Neural progenitor cell (in vitro differentiated cells): ENCODE measurements around the gene YAP1. TPM values are rescaled to one million over a fixed set of nuclear protein-coding genes. Genes with fewer than 3 reads are reported as not detected.

Source experiments
- DNase-seq: peaks from one replicate; pipeline ENCODE4 v3.0.0-alpha.2; 2016; ENCODE audit warnings: low spot score
- H2AFZ ChIP-seq: fragments of 200-600 bp; sonication (generic); replicated peaks from 2 replicates; pipeline ENCODE4 v1.6.1; 2016; ENCODE audit warnings: antibody characterized with exemption
- H3F3A ChIP-seq: fragments of 200-600 bp; sonication (generic); 2 replicates; pipeline ENCODE4 v1.6.1; 2016; ENCODE audit warnings: antibody characterized with exemption, low read depth
- H3K27ac ChIP-seq: fragments of 200-600 bp; sonication (generic); 2 replicates; pipeline ENCODE4 v1.5.1; 2016; ENCODE audit warnings: mild to moderate bottlenecking
- H3K27me3 ChIP-seq: fragments of 200-600 bp; sonication (generic); 2 replicates; pipeline ENCODE4 v1.6.1; 2016; ENCODE audit warnings: mild to moderate bottlenecking, moderate library complexity
- H3K36me3 ChIP-seq: fragments of 200-600 bp; sonication (generic); 2 replicates; pipeline ENCODE4 v1.5.1; 2016
- H3K4me1 ChIP-seq: fragments of 200-600 bp; sonication (generic); 2 replicates; pipeline ENCODE4 v1.6.1; 2016; ENCODE audit warnings: mixed run types
- H3K4me2 ChIP-seq: fragments of 200-600 bp; sonication (generic); 2 replicates; pipeline ENCODE4 v1.6.1; 2016
- H3K4me3 ChIP-seq: fragments of 200-600 bp; sonication (generic); 2 replicates; pipeline ENCODE4 v1.5.1; 2016
- H3K79me2 ChIP-seq: fragments of 200-600 bp; sonication (generic); 2 replicates; pipeline ENCODE4 v1.6.1; 2016; ENCODE audit warnings: low read depth
- H3K9ac ChIP-seq: fragments of 200-600 bp; sonication (generic); 2 replicates; pipeline ENCODE4 v1.6.1; 2016
- H3K9me3 ChIP-seq: fragments of 200-600 bp; sonication (generic); 2 replicates; pipeline ENCODE4 v1.5.1; 2016; ENCODE audit warnings: low read depth
- H4K20me1 ChIP-seq: fragments of 200-600 bp; sonication (generic); 2 replicates; pipeline ENCODE4 v1.6.1; 2016; ENCODE audit warnings: low read depth
- H3K27ac Mint-ChIP-seq: 3 replicates; pipeline ENCODE4 v1.8.0; 2021; ENCODE audit warnings: mixed read lengths
- H3K27me3 Mint-ChIP-seq: 2 replicates; pipeline ENCODE4 v1.8.0; 2022; ENCODE audit warnings: low read depth, mild to moderate bottlenecking, inconsistent platforms, moderate library complexity, mixed read lengths; ENCODE audit not compliant: insufficient read depth
- H3K36me3 Mint-ChIP-seq: 3 replicates; pipeline ENCODE4 v1.8.0; 2021; ENCODE audit warnings: mixed read lengths
- H3K4me1 Mint-ChIP-seq: 3 replicates; pipeline ENCODE4 v1.8.0; 2021; ENCODE audit warnings: mixed read lengths
- H3K4me3 Mint-ChIP-seq: 3 replicates; pipeline ENCODE4 v1.8.0; 2021; ENCODE audit warnings: mild to moderate bottlenecking, moderate library complexity, mixed read lengths
- H3K9me3 Mint-ChIP-seq: 3 replicates; pipeline ENCODE4 v1.8.0; 2020; ENCODE audit warnings: mixed read lengths
- EZH2 ChIP-seq: fragments of 200-600 bp; sonication (generic); IDR thresholded peaks from 2 replicates; pipeline ENCODE4 v1.6.1; 2017; ENCODE audit warnings: antibody characterized with exemption, mild to moderate bottlenecking, moderate library complexity
- EZH2phosphoT487 ChIP-seq: fragments of 200-600 bp; sonication (generic); IDR thresholded peaks from 2 replicates; pipeline ENCODE4 v1.6.1; 2017; ENCODE audit warnings: antibody characterized with exemption
- total RNA-seq: library from RNA; depleted of rRNA; stranded (reverse); fragments of >200 nt; gene quantifications from 2 replicates; pipeline ENCODE4 v1.2.3, GENCODE V29; 2015; ENCODE audit warnings: low replicate concordance
- TF ChIP-seq, protein P1 (sequence below): fragments of 200-600 bp; sonication (generic); IDR thresholded peaks from 2 replicates; pipeline ENCODE4 v1.5.1; 2017; ENCODE audit warnings: antibody characterized with exemption, mild to moderate bottlenecking

Gene YAP1
- total RNA-seq: 59.9 and 91.4 TPM in 2 replicates

DNA sequence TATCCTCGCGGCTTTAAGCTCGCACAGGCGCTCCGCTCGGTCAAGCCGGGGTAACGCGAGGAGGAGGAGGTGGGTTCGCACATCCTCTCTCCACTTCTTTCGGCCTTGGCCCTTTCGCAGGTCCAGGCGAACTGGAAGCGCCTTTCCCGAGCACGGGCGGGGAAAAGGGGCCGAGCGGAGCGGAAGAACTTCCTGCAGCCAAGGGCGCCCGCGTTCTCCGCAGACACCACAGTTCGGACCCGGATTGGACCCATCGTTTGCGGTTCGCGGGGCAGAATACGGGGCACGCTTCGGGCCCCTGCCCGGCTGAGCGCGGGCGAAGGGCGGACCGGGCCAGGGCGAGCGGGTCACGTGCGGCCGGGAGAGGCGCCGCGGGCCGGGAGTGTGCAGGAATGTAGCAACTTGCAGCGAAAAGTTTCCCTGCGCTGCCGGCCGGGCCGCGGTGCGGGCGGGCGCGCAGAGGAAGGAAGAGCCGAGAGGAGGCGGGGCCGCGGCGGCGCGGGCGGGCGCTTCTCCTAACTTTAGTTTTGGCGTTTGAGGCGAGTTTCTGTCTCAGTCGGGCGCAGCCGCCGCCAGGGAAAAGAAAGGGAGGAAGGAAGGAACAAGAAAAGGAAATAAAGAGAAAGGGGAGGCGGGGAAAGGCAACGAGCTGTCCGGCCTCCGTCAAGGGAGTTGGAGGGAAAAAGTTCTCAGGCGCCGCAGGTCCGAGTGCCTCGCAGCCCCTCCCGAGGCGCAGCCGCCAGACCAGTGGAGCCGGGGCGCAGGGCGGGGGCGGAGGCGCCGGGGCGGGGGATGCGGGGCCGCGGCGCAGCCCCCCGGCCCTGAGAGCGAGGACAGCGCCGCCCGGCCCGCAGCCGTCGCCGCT, at the start of gene YAP1:
YAP1 (plus strand) TSS at position 552 of the 865 bp plus-strand sequence. CDS start 402 bp downstream, outside the sequence.
- Histone ChIP-seq H3K79me2 (peaks cover 51% of the 10 kb centered on the region), H3K27ac (peak within 1 kb of the TSS; percentile 92), H3K27me3 (peaks cover 10% of the 10 kb centered on the region), H3K4me3 (peak within 1 kb of the TSS; percentile 79), H3F3A (peaks cover 35% of the 10 kb centered on the region), H3K9ac (peak within 1 kb of the TSS; percentile 63), H3K36me3 (peaks cover 4% of the 10 kb centered on the region), H3K4me2 (peak within 1 kb of the TSS; percentile 85), H3K4me1 (peaks cover 33% of the 10 kb centered on the region), H4K20me1 (peaks cover 23% of the 10 kb centered on the region), H3K9me3 (no peaks in the 10 kb centered on the region), H2AFZ (peak within 1 kb of the TSS; percentile 94)
- Mint-ChIP-seq H3K27me3 (peaks cover 5% of the 10 kb centered on the region), H3K36me3 (peaks cover 2% of the 10 kb centered on the region), H3K27ac (peak within 1 kb of the TSS; percentile 100), H3K4me3 (peak within 1 kb of the TSS; percentile 99), H3K4me1 (peaks cover 38% of the 10 kb centered on the region), H3K9me3 (peaks cover 2% of the 10 kb centered on the region)
- TF ChIP-seq EZH2 (peak; percentile 36), EZH2phosphoT487 (no peak)
- peak; percentile 95 for DNase-seq

- Mint-ChIP-seq H3K27me3 (no peaks in the 10 kb centered on the region), H3K9me3 (peaks cover 2% of the 10 kb centered on the region), H3K4me3 (no peak overlapping the region), H3K4me1 (no peaks in the 10 kb centered on the region), H3K36me3 (no peaks in the 10 kb centered on the region), H3K27ac (no peak overlapping the region)
- Histone ChIP-seq H2AFZ (no peak overlapping the region), H3K4me1 (no peaks in the 10 kb centered on the region), H3K9ac (no peak overlapping the region), H3K79me2 (no peaks in the 10 kb centered on the region), H3K4me3 (no peak overlapping the region), H3F3A (no peaks in the 10 kb centered on the region), H3K27ac (no peak overlapping the region), H3K9me3 (no peaks in the 10 kb centered on the region), H4K20me1 (no peaks in the 10 kb centered on the region), H3K4me2 (no peak overlapping the region), H3K27me3 (no peaks in the 10 kb centered on the region), H3K36me3 (no peaks in the 10 kb centered on the region)
- peak; percentile 35 for DNase-seq
- TF ChIP-seq, protein P1, sequence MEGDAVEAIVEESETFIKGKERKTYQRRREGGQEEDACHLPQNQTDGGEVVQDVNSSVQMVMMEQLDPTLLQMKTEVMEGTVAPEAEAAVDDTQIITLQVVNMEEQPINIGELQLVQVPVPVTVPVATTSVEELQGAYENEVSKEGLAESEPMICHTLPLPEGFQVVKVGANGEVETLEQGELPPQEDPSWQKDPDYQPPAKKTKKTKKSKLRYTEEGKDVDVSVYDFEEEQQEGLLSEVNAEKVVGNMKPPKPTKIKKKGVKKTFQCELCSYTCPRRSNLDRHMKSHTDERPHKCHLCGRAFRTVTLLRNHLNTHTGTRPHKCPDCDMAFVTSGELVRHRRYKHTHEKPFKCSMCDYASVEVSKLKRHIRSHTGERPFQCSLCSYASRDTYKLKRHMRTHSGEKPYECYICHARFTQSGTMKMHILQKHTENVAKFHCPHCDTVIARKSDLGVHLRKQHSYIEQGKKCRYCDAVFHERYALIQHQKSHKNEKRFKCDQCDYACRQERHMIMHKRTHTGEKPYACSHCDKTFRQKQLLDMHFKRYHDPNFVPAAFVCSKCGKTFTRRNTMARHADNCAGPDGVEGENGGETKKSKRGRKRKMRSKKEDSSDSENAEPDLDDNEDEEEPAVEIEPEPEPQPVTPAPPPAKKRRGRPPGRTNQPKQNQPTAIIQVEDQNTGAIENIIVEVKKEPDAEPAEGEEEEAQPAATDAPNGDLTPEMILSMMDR: peak; percentile 40
- TF ChIP-seq EZH2phosphoT487 (no peak), EZH2 (no peak)
Measured at GRCh38 chr11:102061276-102061675, 49.0 kb upstream of the YAP1 start.

DNA sequence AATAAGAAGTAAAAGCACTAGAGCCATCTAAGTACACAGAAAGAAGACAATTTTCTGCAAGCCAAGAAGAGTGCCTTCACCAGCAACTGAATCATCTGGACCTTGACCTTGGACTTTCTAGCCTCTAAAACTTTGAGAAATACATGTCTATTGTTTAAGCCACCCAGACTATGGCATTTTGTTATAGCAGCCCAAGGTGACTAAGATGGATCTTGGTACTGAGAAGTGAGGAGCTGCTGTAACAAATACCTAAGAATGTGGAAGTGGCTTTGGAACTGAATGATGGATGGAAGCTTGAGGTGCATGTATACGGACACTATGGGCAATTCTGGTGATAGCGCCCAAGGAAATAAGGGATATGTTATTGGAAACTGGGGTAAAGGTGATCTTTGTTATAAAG, 48.1 kb upstream of the YAP1 start:
- no peaks in the 10 kb centered on the region for H3K9me3 ChIP-seq
- H3K79me2 ChIP-seq: no peaks in the 10 kb centered on the region
- H3K9me3 Mint-ChIP-seq: peaks cover 2% of the 10 kb centered on the region
- no peaks in the 10 kb centered on the region for H3K4me1 ChIP-seq
- H3K4me2 ChIP-seq: no peak overlapping the region
- no peak overlapping the region for H3K4me3 ChIP-seq
- H3F3A ChIP-seq: no peaks in the 10 kb centered on the region
- H3K27ac ChIP-seq: no peak overlapping the region
- no peaks in the 10 kb centered on the region for H3K27me3 Mint-ChIP-seq
- no peak overlapping the region for H2AFZ ChIP-seq
- no peak overlapping the region for H3K4me3 Mint-ChIP-seq
- H3K9ac ChIP-seq: no peak overlapping the region
- no peak for DNase-seq
- H3K36me3 ChIP-seq: no peaks in the 10 kb centered on the region
- no peak for TF ChIP-seq EZH2phosphoT487
- TF ChIP-seq, protein P1: no peak
- TF ChIP-seq EZH2: no peak
- no peaks in the 10 kb centered on the region for H3K27me3 ChIP-seq
- no peaks in the 10 kb centered on the region for H4K20me1 ChIP-seq
- no peaks in the 10 kb centered on the region for H3K36me3 Mint-ChIP-seq
- H3K27ac Mint-ChIP-seq: no peak overlapping the region
- no peaks in the 10 kb centered on the region for H3K4me1 Mint-ChIP-seq

GRCh38 chr11:102064316-102064715, 45.9 kb upstream of the YAP1 start:
- Histone ChIP-seq H4K20me1 (no peaks in the 10 kb centered on the region), H3K9ac (no peak overlapping the region), H3K27me3 (no peaks in the 10 kb centered on the region), H3F3A (no peaks in the 10 kb centered on the region), H3K79me2 (no peaks in the 10 kb centered on the region), H3K4me3 (no peak overlapping the region), H3K9me3 (no peaks in the 10 kb centered on the region), H3K36me3 (no peaks in the 10 kb centered on the region), H3K4me1 (no peaks in the 10 kb centered on the region), H2AFZ (no peak overlapping the region), H3K27ac (no peak overlapping the region), H3K4me2 (no peak overlapping the region)
- Mint-ChIP-seq H3K4me1 (no peaks in the 10 kb centered on the region), H3K27ac (no peak overlapping the region), H3K27me3 (no peaks in the 10 kb centered on the region), H3K36me3 (no peaks in the 10 kb centered on the region), H3K9me3 (no peaks in the 10 kb centered on the region), H3K4me3 (no peak overlapping the region)
- DNase-seq: no peak
- no peak for TF ChIP-seq EZH2
- TF ChIP-seq EZH2phosphoT487: no peak
- TF ChIP-seq, protein P1: no peak
